LNCaP clone FGC (cell line): ENCODE results near the gene ADCY6.
A peak's percentile ranks its signal among the peaks of the same experiment; 100 is the strongest.

Source experiments
- DNase-seq: peaks from one replicate; pipeline ENCODE4 v3.0.0-alpha.2; 2011; ENCODE audit warnings: low read depth
- H3K4me3 ChIP-seq: 2 replicates; pipeline ENCODE4 v1.5.1; 2011; ENCODE audit warnings: mild to moderate bottlenecking, low read depth, low read length, control low read depth
- TF ChIP-seq, protein P1 (sequence below): IDR thresholded peaks from 2 replicates; pipeline ENCODE4 v1.5.1; 2012; ENCODE audit warnings: mild to moderate bottlenecking; ENCODE audit not compliant: control insufficient read depth, insufficient read depth; ENCODE audit errors: extremely low read depth

ADCY6 gene

DNA sequence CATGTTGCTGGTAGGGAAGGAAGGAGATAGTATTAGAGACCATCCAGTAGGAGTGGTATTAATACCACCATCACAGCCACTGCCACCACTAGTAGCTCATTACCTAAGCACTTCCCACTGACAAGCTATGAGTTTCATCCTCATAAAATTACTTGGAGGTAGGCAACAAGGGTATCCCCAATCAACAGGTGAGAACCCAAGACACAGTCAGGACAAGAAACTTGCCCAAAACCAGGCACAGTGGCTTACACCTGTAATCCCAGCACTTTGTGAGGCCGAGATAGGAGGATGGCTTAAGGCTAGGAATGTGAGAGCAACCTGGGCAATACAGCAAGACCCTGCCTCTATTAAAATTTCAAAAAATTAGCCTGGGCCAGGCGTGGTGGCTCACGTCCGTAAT lies 5.5 kb downstream of the ADCY6 start:
- TF ChIP-seq, protein P1, sequence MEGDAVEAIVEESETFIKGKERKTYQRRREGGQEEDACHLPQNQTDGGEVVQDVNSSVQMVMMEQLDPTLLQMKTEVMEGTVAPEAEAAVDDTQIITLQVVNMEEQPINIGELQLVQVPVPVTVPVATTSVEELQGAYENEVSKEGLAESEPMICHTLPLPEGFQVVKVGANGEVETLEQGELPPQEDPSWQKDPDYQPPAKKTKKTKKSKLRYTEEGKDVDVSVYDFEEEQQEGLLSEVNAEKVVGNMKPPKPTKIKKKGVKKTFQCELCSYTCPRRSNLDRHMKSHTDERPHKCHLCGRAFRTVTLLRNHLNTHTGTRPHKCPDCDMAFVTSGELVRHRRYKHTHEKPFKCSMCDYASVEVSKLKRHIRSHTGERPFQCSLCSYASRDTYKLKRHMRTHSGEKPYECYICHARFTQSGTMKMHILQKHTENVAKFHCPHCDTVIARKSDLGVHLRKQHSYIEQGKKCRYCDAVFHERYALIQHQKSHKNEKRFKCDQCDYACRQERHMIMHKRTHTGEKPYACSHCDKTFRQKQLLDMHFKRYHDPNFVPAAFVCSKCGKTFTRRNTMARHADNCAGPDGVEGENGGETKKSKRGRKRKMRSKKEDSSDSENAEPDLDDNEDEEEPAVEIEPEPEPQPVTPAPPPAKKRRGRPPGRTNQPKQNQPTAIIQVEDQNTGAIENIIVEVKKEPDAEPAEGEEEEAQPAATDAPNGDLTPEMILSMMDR, result no peak
- H3K4me3 ChIP-seq, result no peak overlapping the region
- no peak for DNase-seq

DNA sequence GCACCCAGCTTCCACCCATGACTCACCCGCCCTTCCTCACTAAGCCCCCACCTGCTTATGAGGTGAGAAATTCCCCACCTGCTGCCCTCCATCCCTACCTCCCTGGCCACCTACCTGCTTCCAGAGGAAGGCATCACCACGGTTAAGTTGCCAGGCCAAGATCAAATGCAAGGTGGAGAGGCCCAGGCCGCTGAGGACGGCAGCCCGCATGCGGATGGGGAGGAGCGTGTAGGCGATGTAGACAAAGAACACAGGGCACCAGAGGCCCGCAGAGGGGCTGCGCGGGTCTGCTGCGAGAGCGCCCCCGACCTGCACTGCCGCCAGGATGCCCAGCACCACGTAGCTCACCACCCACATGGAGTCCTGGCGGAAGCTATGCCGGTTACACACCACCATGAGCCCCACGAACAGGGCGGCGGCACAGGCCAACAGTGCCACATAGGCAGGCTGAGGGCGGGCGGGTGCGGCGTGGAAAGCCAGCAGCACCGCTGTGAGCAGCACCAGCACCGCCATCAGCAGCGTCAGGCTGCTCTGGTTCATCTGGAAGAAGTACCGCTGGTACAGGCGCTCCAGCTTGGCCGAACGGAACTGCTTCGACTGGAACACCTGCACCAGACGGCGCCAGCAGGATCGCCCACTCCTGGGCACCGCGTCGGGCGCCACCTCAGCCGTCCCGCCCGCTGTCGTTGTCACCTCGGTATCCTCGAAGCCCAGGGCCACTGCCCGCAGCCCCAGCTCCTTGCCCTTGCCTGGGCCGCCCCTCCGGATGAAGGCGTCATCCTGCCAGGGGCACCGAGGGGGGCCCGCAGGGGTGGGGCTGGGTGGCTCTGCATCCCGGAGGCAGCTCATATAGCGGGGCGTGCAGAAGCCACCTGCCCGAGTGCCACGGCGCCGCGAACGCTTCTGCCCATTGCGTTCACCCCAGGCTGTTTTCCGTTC lies 6.2 kb downstream of the ADCY6 start:
- TF ChIP-seq, protein P1, result no peak
- no peak for DNase-seq
- no peak overlapping the region for H3K4me3 ChIP-seq

DNA sequence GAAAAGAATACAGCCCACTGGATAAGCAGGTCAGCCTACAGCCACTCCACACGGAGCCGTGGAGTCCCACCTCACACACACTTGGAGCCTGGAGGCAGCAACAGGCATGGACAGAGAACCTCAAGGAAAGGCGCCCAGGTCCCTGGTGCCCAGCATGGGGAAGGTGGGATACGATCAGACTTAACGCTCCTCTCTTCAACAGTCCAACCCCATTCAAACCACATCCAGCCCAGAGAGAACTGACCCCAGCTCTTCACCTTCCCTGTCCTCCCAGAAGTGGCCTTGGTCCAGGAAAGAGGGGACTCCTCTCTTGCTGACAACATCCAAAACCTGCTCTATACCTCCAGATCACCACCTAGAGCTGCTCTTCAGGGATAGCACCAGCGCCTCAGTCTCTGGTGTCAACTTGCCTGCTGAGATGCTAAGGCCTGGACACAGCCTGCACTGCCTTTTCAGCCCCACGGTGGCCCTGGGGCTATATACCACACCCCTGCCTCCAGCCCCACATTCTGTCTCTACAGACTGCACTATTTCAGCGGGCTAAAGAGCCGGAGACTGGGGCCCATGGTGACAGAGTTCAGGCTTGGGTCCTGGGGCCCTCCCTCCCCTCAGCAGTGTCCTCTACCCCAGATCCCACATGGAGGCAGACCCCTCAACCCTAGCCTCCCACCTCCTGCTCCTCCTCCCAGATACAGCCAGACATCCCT lies 7.0 kb downstream of the ADCY6 start:
- no peak overlapping the region for H3K4me3 ChIP-seq
- TF ChIP-seq, protein P1, result no peak
- no peak for DNase-seq

DNA sequence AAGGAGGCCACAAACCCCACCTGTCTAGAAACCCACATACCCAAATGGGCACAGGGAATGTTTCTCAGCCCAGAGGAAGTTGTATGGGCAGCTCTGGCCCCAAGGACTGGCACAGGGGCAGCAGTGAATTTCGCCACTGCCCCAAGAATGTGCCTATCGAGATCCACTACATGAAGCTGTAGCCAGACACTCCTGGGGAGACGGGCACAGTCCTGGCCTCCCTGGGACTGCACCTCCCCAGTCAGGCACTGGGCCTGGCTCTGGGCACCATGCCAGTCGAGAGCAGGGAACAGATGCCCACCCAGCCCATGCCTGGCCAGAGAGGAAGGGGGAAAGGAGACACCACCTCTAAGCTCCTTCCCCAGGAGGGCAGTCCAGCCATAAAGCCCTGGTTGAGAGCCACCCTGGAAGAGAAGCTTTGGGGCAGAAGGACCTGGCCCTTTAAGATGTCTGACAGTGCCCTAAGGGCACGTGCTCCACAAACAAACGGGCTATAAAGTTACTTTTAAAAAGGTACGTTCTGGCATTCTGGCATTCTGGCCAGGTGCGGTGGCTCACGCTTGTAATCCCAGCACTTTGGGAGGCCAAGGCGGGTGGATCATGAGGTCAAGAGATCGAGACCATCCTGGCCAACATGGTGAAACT lies 8.4 kb downstream of the ADCY6 start:
- H3K4me3 ChIP-seq, result no peak overlapping the region; the same call in 1 of the 2 replicates
- DNase-seq, result peak; percentile 80
- TF ChIP-seq, protein P1, result no peak

DNA sequence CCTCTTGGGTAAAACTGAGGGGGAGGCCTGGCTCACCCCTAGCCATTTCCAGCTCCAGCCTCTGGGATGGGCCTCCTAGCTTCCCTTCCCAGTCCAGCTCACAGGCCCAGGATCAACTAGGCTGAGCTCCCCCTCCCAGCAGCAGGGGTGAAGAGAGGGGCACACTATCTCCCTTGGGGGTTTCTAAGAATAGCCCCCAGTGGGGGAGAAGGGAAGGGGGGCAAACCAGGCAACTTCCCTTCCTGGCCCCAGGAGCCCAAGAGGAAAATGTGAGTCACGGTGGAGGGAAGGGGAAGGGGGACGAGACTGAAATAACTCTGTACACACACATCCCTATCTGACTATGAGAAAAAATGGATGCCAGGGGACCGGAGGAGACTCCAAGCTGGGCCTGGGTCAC lies 9.0 kb downstream of the ADCY6 start:
- TF ChIP-seq, protein P1, result no peak

DNA sequence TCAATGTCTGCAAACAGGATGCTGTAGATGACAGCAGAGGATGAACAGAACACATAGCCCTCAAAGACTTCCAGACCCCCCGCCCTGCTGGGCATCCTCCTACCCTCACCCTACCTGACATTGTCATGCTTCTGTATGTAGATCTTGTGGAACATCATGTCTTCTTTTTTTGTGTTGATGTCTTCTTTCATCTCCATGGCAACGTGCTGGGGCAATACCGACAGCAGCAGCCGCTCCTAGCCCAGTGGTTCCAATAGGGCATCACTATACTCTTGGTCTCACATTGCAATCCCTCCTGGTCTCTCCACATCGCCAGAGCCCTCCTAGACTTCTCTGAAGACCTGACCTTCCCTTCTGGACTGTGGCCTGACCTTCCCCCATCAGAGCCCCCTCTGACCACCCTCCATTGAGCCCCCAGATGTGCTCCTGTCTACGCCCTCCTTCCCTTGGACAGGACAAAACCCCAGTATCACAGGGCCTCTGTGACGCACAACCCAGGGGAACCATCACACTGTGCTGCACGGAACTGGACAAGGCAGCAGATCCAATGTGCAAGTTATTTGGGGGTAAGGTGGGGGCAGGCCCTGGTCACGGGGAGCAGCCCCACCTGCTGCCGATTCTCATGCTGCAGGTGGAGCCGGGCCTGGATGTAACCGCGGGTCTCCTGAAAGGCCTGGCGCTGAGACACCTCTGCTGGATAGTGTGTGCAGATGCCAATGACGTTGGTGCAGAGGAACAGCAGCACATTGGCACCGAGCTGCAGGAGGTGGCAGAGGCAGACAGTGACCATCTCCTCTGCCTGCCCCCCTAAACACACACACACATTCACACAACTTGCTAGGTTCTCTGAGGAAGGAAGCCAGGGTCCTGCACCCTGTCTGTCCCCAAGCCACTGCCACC lies 11.1 kb downstream of the ADCY6 start:
- no peak for DNase-seq
- no peak overlapping the region for H3K4me3 ChIP-seq
- TF ChIP-seq, protein P1, result no peak

More for the DNA sequence above, 9.0 kb downstream of the ADCY6 start:
- no peak overlapping the region for H3K4me3 ChIP-seq
- DNase-seq, result no peak
